ENCODE data around the gene SLC37A3.
"Not testable (repeated sequence)": the region's sequence is repeated elsewhere in the genome, so short reads cannot be mapped to it uniquely, and the experiment has no call there.

The SLC37A3 gene

GRCh38 chr7:140342727-140343514 is 55.4 kb downstream of the SLC37A3 start:
- peak; percentile 50 for DNase-seq

DNA sequence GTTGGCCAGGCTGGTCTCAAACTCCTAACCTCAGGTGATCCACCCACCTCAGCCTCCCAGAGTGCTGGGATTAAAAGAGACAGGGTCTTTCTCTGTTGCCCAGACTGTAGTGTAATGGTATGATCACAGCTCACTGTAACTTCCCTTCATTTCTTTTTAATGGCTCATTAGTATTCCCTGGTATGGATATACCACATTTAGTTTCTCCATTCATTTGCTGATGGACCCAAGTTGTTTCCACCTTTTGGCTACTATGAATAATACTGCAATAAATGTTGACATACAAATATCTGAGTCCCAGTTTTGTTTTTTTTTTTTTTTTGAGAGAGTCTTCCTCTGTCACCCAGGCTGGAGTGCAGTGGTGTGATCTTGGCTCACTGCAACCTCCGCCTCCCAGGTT is 59.4 kb downstream of the SLC37A3 start:
- not testable (repeated sequence) for DNase-seq

- no peak for DNase-seq
These were observed 63.8 kb downstream of the SLC37A3 start for GRCh38 chr7:140334341-140335057.

- DNase-seq, result no peak
These were observed 64.6 kb downstream of the SLC37A3 start for GRCh38 chr7:140333686-140334085.

DNA sequence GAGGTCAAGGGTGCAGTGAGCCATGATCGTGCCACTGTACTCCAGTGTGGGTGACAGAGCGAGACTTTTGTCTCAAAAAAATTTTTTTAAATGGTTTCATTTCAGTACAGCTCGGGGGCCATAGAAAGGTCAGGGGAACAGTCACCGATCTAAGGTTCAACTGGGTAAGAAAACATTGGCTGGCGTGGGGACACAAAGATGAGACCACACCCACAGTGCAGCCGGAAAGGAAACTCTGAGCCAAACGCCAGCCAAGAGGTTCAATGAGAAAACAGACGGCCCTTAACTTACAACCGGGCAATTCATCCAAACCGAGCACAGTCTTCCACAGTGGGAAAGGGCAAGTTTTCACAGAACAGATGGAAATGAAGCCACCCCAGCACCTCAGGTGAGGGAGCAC is 65.1 kb downstream of the SLC37A3 start:
- no peak for DNase-seq

DNA sequence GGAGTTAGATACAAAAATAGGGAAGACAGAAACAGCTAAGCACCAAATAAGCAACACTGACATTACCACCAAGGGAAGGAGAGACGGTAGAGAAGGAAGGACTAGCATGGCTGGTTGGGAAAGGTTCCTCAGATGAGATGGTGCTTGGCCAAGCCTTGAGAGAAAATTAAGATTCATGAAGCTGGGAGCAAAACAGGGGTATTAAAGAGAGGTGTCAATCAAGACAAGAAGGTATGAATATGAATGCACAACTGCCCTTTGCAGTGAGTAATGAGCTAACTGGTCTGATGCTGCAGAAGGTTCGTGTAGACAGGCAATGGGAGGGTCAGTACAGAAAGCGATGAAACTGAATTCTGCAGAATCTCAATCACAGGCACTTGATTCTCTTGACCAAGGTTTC is 67.7 kb downstream of the SLC37A3 start:
- DNase-seq, result no peak

DNA sequence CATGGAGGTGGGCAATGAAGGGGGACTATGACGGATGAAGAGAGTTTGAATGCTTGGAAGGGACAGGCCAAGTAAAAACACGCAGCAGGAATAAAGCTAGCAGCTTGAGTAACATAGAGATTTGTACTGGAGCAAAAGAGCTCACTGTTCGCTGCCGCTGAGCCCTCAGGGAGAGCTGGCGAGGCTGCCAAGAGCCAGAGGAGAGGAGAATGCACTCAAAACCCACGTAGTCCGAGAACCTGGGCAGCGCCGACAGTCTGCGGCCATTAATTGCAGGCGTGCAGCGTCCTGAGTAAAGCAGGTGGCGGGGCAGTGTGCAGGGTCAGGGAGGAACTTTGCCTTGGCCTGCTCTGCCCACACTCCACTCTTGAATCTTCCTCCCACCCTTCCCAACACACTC is 68.2 kb downstream of the SLC37A3 start:
- no peak for DNase-seq

- no peak for DNase-seq
These were observed 71.1 kb downstream of the SLC37A3 start for GRCh38 chr7:140327261-140327661.

- peak; percentile 51 for DNase-seq
These were observed 72.0 kb downstream of the SLC37A3 start for GRCh38 chr7:140326116-140326928.

DNA sequence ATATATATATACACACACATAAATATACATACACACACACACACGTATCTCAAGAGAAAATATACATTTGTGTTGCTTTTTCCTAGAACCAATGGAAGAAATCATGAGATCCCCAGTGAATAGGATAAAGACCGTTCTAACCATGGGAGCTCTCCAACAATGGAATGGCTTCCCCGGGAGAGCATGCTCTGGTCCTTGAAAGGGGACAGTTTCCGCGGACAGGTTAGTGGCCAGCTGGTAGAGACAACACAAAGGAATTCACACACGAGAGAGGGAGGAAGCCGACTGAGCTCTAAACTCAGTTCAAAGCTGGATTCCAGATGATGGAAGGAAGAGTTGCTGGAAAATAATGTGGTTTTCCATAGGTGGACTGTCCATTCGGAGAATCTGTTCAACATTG is 72.7 kb downstream of the SLC37A3 start:
- DNase-seq, result no peak

DNA sequence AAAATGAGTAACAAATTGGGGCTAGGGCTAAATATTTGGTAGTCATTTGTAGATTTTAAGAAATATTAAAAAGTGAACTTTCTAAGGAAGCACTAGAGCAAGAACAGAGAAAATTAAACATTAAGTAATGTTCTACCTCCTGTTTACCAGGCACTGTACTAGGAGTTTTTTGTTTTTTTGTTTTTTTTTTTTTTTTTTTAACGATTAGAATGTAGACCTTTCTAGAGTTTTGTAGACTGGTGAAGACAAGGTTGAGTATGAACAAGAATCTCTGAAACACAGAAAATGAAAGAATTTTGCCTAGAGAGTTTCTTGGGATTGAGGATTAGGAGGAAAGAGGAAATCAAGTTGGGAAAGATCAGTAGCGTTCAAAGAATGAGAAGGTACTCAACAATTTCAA is 73.6 kb downstream of the SLC37A3 start:
- no peak for DNase-seq

DNA sequence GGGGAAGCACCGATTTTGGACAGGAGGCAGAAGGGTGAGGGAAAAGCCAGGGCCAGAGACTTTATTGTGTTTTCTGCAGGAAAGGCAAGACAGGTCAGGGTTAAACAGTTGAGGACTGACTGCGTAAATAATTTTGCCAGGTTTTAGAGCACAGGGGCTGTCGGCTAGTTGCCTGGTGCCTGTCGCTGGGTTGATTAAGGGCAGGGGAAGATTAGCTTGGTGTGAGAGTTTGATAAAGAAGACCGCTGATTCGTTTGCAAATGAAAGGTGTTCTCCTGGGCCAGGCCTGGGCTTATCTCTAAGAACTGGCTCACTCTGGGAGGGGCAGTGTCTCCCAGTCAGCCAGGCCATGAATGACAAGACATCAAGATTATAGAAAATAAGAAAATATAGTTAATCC is 75.6 kb downstream of the SLC37A3 start:
- no peak for DNase-seq

GRCh38 chr7:140320078-140320477 is 78.3 kb downstream of the SLC37A3 start:
- DNase-seq, result not testable (repeated sequence)

- DNase-seq, result no peak
These were observed 80.3 kb downstream of the SLC37A3 start for GRCh38 chr7:140317999-140318398.

DNA sequence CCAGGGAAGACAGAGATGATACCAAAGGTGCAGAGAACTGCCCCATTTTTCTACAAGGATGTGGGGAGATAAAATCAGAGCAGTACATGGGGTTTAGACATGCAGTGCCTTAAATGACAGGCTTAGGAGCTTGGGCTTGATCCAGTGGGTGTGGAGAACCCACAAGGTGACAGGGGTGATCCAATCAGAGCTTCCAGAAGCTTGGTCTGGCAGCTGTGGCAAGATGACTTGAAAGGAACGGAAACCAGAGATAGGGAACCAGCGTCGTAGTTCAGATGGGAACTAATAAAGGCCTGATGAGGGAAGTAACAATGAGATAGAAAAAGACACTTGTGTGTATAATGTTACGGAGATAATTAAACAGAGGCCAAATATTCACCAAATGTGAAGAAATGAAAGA is 80.7 kb downstream of the SLC37A3 start:
- DNase-seq, result no peak

- DNase-seq, result no peak
These were observed 82.1 kb downstream of the SLC37A3 start for GRCh38 chr7:140316165-140316661.

GRCh38 chr7:140315498-140316164 is 82.7 kb downstream of the SLC37A3 start:
- no peak for DNase-seq

DNA sequence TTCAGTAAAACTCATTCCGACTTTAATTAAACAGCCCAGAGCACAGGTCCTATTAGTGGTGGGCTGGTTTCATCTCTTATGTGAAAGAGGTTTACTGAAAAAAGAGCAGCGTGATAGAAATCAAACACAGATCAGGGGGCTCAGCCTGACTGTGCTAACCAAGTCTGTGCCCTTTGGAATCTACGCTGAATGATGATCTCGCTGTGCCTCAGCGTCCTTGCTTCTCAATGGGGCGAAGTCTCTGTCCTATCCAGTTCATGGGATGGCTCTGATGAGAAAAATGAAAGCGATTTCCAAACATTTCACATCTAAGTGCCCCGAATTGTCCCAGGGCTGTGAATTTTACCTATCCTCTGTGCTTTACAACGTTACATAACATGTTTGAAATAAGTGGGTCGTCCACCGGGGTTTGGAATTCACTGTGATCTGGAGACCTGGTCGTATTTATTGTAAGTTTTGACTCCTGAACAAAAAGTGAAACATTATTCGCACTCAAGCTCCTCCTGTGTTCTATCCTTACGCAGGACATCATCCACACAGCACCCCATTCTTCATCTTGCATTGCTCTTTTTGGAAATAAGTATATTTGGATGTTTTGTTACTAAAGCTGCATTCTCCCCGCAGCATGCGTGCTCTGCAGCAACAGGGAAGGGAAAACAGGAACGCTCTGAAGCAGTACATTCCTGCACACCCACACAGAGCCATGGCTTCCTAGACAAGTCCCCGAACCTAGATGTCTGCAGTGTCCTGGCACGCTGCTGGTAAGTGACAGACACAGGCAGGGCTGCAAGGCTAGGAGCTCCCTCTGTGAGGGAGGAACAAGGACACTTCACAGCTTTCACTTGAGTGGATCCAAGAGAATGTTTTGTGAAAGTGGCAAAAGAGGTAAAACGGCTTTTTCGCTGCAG is 83.5 kb downstream of the SLC37A3 start:
- DNase-seq, result no peak

DNA sequence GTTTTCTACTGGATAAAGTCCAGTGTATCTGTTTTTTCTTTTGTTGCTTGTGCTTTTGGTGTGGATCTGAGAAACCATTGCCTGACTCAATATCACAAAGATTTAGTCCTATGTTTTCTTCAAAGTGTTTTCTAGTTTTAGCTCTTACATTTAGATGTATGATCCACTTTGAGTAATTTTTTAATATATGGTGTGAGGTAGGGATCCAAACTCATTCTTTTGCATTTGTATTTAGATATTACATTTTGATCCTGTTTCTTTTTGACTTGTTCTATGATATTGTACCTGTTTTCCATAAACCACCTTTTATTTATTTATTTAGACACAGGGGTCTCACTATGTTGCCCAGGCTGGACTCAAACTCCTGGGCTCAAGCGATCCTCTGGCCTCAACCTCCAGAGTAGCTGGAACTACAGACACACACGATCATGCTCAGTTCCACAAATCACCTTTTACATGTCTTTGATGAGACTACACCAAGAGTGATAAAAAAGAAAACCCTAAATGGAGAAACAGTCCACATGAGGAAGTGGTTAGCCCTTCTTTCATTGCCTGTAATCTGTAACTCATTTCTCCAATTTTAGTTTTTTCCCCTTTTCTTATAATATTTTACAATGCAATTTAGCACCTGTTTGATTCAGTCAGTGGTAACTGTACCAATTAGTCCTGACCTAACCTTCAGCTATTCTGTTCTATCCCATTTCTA is 86.0 kb downstream of the SLC37A3 start:
- no peak for DNase-seq

GRCh38 chr7:140311128-140311527 is 87.2 kb downstream of the SLC37A3 start:
- DNase-seq, result not testable (repeated sequence)
